Tongue (tissue), 2 donors: ENCODE data around the gene SGMS1. TPM values are rescaled to one million over a fixed set of nuclear protein-coding genes. Genes with fewer than 3 reads are reported as not detected.
"Not testable (repeated sequence)": the region's sequence is repeated elsewhere in the genome, so short reads cannot be mapped to it uniquely, and the experiment has no call there.

Experiments used
- DNase-seq: peaks from one replicate; pipeline ENCODE4 v3.0.0-alpha.2; 2015
- total RNA-seq: library from RNA; depleted of rRNA; stranded (reverse); fragments of >200 nt; gene quantifications from one replicate; pipeline ENCODE4 v1.2.3, GENCODE V29; 2014

SGMS1 gene
- total RNA-seq, 1 donor from 2014 or later, result 56.2 TPM

- no peak for DNase-seq
These were observed 323.6 kb downstream of the SGMS1 start for GRCh38 chr10:50299948-50300669.

- no peak for DNase-seq
These were observed 328.4 kb downstream of the SGMS1 start for GRCh38 chr10:50295367-50295766.

GRCh38 chr10:50294582-50294981, 329.2 kb downstream of the SGMS1 start:
- DNase-seq, result no peak

- no peak for DNase-seq
These were observed 330.0 kb downstream of the SGMS1 start for GRCh38 chr10:50293513-50294313.

- no peak for DNase-seq
These were observed 332.4 kb downstream of the SGMS1 start for GRCh38 chr10:50291261-50291850.

- no peak for DNase-seq
These were observed 334.6 kb downstream of the SGMS1 start for GRCh38 chr10:50289196-50289595.

GRCh38 chr10:50286996-50287803, 336.6 kb downstream of the SGMS1 start:
- DNase-seq, result no peak

GRCh38 chr10:50286517-50286916, 337.2 kb downstream of the SGMS1 start:
- peak; percentile 41 for DNase-seq

GRCh38 chr10:50281967-50282522, 341.7 kb downstream of the SGMS1 start:
- DNase-seq, result no peak

GRCh38 chr10:50281210-50281966, 342.4 kb downstream of the SGMS1 start:
- no peak for DNase-seq

GRCh38 chr10:50280049-50280841, 343.5 kb downstream of the SGMS1 start:
- DNase-seq, result no peak

- peak; percentile 5 for DNase-seq
These were observed 344.3 kb downstream of the SGMS1 start for GRCh38 chr10:50279489-50279888.

- DNase-seq, result peak; percentile 17
These were observed 348.0 kb downstream of the SGMS1 start for GRCh38 chr10:50275650-50276235.

- no peak for DNase-seq
These were observed 351.2 kb downstream of the SGMS1 start for GRCh38 chr10:50272531-50272930.

GRCh38 chr10:50271564-50272250, 352.0 kb downstream of the SGMS1 start:
- no peak for DNase-seq

GRCh38 chr10:50267877-50268276, 355.9 kb downstream of the SGMS1 start:
- not testable (repeated sequence) for DNase-seq

- DNase-seq, result not testable (repeated sequence)
These were observed 361.1 kb downstream of the SGMS1 start for GRCh38 chr10:50262625-50263024.

GRCh38 chr10:50260791-50261281, 362.9 kb downstream of the SGMS1 start:
- DNase-seq, result no peak
